ENCODE measurements around the gene SHC2.
"Not testable (repeated sequence)": the region's sequence is repeated elsewhere in the genome, so short reads cannot be mapped to it uniquely, and the experiment has no call there.

The SHC2 gene

GRCh38 chr19:412356-413355, 48.2 kb downstream of the SHC2 start:
- no peak for DNase-seq (ENCODE audit: low spot score)
- in situ Hi-C loops (cut with MboI; ENCODE audit: low pct_unique_long_range_greater_than_20kb, low sequenced_read_pairs, unreplicated experiment): no loop called here
- TF ChIP-seq CTCF (IDR thresholded peaks at IDR 0.05; ENCODE audit: extremely low read depth, insufficient read depth, missing control alignments): no peak

- DNase-seq (ENCODE audit: low spot score): no peak
- no peak for TF ChIP-seq CTCF (IDR thresholded peaks at IDR 0.05; ENCODE audit: extremely low read depth, insufficient read depth, missing control alignments)
- in situ Hi-C loops (cut with MboI; ENCODE audit: low pct_unique_long_range_greater_than_20kb, low sequenced_read_pairs, unreplicated experiment): no loop called here
Measured at GRCh38 chr19:411723-412355, 49.0 kb downstream of the SHC2 start.

- in situ Hi-C loops (cut with MboI; ENCODE audit: low pct_unique_long_range_greater_than_20kb, low sequenced_read_pairs, unreplicated experiment); DNase-seq (ENCODE audit: low spot score): not testable (repeated sequence)
Measured at GRCh38 chr19:411121-411722, 49.6 kb downstream of the SHC2 start.

- TF ChIP-seq CTCF (IDR thresholded peaks at IDR 0.05; ENCODE audit: extremely low read depth, insufficient read depth, missing control alignments): no peak
- in situ Hi-C loops (cut with MboI; ENCODE audit: low pct_unique_long_range_greater_than_20kb, low sequenced_read_pairs, unreplicated experiment): no loop called here
Measured at GRCh38 chr19:410243-410781, 50.5 kb downstream of the SHC2 start.

GRCh38 chr19:409516-410242, 51.2 kb downstream of the SHC2 start:
- no peak for TF ChIP-seq CTCF (IDR thresholded peaks at IDR 0.05; ENCODE audit: extremely low read depth, insufficient read depth, missing control alignments)
- DNase-seq (ENCODE audit: low spot score): peak; percentile 60
- in situ Hi-C loops (cut with MboI; ENCODE audit: low pct_unique_long_range_greater_than_20kb, low sequenced_read_pairs, unreplicated experiment): no loop called here

More at GRCh38 chr19:410243-410781, 50.5 kb downstream of the SHC2 start:
- DNase-seq (ENCODE audit: low spot score): peak; percentile 45

- no peak for TF ChIP-seq CTCF (IDR thresholded peaks at IDR 0.05; ENCODE audit: extremely low read depth, insufficient read depth, missing control alignments)
- DNase-seq (ENCODE audit: low spot score): peak; percentile 54
- in situ Hi-C loops (cut with MboI; ENCODE audit: low pct_unique_long_range_greater_than_20kb, low sequenced_read_pairs, unreplicated experiment): no loop called here
Measured at GRCh38 chr19:408902-409515, 51.8 kb downstream of the SHC2 start, which contains the start of gene C2CD4C. TSS of gene C2CD4C (minus strand) at chr19:409147. CDS start at chr19:408361, 786 bp downstream.

Measured in GM13977 (cell line).